GM18873 (cell line): ENCODE measurements around the gene SH3BP4.
"Not testable (repeated sequence)": the region's sequence is repeated elsewhere in the genome, so short reads cannot be mapped to it uniquely, and the experiment has no call there.

Experiments
- ATAC-seq: cut with Tn5 transposase; IDR thresholded peaks from one replicate; pipeline ENCODE4 v1.9.1; 2021; ENCODE audit warnings: mild to moderate bottlenecking, moderate library complexity, moderate number of reproducible peaks; ENCODE audit not compliant: unreplicated experiment, low FRiP score

SH3BP4 gene

DNA sequence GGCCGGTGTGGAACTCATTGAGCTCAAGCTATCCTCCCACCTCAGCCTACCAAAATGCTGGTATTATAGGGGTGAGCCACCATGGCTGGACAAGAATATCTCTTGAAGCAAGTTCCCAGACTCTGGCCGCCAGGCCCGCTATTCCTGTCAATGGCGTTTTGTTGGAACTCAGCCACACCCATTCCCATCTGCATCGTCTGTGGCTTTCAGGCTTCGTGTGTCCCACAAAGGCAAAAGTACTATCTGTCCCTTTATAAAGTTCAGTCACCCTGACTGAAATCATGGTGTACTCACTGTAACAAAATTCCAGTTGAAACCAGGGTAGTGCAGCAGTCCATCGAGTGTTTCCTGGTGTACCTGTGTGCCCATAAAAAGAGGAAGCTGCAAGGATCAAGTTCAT, 96.7 kb downstream of the SH3BP4 start:
- no peak for ATAC-seq

DNA sequence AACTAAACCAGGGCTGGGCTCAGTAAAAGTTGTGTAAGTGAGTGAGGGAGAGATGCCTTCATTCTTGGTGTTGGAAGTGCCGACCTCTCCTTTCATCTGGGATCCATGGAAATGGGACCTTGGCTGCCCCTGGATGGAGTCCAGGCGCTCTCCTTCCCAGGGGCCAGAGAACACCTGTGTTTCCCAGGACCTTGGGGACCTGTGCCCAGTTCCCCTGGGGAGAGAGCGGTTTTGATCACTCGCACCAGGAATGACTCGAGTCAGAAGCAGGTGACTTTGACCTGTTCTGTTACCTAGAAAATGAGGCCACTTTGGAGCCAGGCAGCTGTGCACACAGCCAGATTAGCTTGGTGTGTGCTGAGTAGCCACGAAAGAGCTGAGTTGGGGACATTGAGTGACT, 97.3 kb downstream of the SH3BP4 start:
- ATAC-seq, result no peak

DNA sequence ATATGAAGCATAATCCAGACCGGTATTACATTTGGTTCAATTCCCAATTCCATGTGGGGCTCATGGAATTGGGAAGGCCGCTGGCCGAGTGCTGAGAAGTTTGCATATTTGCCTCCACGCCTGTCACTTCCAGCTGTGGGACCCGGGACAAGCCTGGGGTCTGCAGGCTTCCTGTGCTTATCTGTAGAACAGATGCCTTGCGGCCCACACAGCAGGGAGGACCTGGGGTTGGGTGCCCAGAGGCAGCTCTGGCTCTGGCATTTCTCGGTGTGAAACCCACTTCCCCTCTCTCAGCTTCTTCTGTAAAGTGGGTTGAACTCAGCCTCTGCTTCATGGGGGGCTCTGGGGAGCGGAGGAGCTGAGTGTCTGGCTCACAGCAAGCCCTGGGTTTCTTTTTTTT, 97.9 kb downstream of the SH3BP4 start:
- no peak for ATAC-seq

DNA sequence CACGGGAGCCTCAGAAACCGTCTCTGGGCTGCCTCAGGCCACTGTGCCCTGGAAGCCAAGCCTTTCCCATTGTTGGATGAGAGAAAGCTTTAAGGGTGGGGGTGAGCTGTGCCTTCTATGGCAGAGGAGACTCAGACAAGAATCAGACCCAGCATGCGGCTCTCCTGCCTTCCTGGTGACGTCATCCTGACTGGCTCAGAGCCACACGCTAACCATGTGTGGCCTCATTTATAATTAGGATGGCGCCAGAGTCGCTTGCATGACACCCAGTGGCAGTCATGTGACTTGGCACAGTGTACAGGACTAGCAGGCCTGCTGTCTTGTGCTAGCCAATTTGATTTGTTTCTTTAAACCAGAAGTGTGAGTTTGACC, 99.1 kb downstream of the SH3BP4 start:
- ATAC-seq, result no peak

DNA sequence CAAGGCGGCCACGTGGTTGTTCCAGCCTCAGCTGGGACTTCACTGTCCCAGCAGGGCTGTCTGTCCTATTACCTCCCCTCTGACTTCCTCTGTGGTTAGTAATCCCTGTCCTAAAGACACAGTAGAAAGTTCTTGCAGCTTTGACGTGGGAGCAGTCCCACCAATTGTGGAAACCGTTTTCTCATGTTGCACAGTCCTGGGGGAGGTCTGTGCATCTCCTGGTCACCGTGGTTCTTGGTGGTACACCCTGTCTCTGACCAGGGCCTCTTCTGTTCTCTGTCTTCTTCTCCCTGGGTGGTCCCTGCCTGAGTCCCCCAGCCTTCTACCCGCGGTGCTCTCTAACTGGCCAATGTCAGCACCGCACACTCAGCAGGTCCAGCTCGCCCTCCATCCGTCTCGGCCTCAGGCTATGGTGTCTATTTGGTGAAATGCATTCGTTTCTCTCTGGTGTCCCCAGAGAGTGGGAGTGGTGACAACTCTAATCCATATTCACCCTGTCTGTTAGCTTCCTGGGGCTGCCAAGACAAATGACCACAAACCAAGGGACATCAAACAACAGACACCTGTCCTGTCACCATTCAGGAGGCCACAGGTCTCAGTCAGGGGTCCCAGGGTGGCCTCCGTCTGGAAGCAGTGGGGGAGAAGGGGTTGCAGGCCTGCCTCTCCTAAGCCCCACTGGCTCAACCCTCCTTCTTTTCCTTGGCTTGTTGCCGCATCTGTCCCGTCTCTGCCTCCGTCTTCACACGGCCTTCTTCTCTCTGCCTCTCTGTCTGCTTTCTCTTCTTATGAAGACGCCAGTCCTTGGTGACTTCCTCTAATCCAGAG, 99.8 kb downstream of the SH3BP4 start:
- no peak for ATAC-seq

DNA sequence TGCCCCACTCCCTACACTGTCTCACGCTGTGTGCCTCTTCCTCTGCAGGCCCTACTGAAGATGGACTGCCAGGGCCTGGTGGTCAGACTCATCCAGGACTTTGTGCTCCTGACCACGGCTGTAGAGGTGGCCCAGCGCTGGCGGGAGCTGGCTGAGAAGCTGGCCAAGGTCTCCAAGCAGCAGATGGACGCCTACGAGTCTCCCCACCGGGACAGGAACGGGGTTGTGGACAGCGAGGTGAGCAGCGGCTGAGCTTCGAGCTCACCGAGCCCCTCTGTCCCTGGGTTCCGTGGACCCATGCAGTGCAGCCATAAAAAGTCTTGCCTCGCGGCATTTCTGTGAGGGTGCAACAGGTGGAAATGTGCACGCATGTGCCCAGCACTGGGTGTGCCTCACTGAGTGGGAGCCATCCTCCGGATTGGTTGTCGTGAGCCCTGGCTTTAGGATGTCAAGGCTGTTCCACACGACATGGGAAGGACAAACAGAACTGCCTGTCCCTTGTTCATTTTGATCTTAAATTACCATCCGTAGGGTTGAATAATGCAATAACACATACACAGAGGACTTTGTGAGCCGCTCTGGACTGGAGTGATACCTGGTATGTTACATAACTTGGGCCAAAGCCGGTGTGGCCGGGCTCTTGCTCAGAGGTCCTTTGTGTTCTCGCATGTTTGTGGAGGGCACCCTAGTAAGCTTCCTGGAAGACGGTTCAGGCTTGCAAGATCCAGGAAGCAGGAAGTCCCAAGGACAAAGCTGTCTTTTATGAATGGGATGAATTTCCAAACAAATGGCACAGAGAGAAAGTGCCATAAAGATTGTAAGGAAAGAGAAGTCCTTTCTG, 100.9 kb downstream of the SH3BP4 start:
- ATAC-seq, result no peak

DNA sequence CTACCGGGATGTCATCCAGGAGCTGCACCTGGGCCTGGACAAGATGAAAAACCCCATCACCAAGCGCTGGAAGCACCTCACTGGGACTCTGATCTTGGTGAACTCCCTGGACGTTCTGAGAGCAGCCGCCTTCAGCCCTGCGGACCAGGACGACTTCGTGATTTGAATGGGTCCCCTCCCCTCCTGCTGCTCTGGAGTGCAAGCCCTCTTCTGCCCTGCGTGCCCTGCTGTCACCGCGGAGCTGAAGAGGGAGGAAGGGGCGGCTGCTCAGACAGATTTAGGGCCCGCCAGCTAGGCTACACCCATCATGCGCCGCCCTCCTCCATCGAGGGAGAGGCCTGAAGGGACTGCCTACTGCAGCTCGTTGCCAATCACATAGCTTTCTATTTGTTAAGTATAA, 101.8 kb downstream of the SH3BP4 start:
- ATAC-seq, result no peak

DNA sequence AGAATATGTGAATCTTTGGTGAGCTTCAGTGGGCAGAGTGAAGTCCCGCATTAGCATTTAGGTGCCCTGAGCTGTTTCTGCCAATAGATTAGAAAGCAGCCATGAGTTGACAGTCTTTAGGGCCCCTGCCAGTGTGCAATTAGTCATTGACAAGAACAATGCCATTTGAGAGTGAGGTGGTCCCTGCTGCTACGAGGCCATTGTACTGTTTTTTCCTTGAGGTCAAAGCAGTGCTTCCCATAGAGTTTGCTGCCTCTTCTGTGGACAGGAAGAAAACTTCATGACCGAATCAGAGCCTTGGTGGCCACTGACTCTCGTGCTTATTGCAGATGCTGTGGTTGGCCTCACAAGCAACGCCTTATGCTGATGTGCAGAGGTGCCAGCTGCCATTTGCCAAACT, 102.7 kb downstream of the SH3BP4 start:
- ATAC-seq, result no peak

DNA sequence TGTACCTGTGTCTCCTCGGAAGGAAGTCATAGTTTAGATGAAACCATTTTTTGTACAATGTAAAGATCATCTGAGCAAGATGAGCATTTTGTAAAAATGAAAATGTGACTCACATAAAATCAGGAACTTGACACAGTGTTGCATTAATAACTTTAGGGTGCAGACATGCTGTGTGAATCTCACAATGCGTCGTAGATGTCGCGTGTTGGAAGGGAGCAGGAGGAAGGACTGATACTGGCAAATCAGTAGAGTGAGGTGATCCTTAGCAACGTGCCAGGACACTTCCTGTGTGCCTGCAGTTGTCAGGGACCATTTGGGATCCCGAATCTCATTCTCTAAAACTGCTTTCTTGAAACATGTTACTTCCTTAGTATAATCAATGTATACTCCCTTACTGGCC, 103.1 kb downstream of the SH3BP4 start:
- ATAC-seq, result no peak

DNA sequence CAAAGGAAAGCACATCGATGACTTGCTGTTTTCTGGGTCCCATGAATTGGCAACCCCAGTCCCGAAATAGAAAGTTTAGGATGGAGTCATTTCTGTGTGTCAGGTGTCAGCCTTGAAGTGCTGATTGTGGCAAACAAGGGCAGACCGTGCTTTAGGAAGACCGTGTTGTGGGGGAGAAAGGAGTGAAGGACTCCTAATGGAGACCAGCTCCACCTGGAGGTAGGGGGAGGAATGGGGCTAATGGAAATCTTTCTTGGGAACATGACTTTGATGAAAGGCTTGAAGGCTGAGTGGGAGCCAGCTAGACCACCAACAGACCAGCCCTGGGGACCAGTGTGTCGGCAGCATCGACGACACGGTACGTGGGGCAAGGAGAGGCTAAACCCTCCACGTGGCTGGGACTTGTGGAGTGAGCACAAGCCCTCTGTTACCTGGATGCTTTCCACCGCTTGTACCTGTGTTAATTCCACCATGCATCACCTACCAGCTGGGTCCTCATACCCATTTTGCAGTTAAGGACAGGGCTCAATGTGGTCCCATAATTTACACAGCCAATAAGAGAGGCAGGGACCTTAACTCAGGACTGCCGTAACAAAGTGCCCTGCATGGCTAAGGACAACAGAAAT, 104.2 kb downstream of the SH3BP4 start:
- no peak for ATAC-seq

DNA sequence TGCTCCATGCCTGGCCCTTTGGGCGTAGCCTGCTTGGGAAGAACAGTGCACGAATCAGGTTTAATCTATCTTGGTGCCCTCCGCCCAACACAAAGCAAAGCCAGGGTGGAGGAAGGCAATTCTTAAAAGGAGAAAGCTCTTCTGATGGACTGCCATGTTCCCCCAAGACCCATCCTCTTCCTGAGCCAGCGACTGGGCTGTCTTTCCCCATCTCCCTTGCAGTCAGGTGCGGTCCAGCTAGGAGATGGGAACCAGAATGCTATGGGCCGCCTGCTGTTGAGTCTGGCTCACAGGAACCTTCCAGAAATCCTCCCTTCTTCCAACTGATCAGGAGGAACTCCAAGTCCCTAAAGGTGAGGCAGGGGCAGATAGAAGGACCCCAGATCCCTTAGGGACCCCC, 105.0 kb downstream of the SH3BP4 start:
- ATAC-seq, result no peak

DNA sequence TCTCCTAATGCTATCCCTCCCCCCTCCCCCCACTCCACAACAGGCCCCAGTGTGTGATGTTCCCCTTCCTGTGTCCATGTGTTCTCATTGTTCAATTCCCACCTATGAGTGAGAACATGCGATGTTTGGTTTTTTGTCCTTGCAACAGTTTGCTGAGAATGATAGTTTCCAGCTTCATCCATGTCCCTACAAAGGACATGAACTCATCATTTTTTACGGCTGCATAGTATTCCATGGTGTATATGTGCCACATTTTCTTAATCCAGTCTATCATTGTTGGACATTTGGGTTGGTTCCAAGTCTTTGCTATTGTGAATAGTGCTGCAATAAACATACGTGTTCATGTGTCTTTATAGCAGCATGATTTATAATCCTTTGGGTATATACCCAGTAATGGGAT, 105.8 kb downstream of the SH3BP4 start:
- ATAC-seq, result not testable (repeated sequence)

DNA sequence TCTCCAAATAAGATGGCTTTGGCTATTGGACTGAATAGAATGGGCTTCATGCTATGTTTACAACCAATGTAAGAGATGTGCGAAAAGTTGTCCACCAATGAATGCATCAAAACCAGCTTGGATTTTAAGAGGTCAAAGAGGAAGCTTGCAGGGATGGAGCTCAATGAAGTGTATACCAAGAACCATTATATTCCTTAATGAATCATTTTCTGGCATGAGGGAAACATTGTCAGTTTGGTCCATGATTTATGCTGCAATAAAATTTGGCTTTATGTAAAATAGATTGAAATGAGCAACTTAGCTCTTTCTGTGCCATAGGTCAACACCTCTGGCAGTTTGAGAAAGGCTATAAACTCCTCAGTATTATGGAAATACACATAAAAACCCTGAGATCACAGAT, 107.3 kb downstream of the SH3BP4 start:
- no peak for ATAC-seq

DNA sequence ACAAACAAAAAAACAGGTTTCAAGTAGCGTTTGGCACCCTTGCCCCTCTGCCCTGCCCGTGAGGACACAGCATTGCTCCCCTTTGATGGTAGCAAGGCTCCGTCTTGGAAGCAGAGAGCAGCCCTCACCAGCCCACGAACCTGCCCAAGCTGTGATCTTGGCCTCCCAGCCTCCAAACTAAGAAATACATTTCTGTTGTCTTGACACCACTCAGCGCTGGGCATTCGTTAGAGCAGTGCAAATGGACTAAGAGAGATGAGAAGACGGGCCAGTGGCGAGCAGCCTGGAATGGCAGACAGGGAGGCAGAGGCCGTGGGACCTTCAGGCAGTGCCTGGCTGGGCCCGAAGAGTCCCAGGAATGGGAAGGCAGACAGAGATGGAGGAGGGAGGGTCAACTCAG, 109.8 kb downstream of the SH3BP4 start:
- ATAC-seq, result no peak

DNA sequence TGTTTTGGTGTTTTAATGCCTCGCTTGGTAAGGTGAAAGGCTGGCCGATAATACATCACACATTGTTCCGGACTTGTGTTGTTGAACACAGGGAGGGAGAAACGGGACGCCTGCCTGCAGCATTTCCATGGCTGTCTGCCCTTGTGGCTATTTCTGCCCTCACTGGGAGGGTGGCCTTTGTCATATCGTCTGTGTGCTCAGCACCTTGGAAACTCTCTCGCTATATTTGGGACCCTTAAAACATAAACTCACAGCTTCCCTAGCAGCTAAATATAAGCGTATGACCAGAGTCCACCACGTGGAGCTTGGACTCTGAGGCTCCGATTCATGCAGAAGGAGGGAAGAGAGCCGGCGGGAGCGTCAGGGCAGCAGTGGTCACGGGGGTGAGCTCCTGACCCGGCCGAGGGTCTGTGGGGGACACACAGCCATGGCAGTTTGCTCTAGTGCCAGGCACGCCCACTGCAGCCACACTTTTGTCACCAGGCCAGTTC, 111.7 kb downstream of the SH3BP4 start:
- ATAC-seq, result no peak

DNA sequence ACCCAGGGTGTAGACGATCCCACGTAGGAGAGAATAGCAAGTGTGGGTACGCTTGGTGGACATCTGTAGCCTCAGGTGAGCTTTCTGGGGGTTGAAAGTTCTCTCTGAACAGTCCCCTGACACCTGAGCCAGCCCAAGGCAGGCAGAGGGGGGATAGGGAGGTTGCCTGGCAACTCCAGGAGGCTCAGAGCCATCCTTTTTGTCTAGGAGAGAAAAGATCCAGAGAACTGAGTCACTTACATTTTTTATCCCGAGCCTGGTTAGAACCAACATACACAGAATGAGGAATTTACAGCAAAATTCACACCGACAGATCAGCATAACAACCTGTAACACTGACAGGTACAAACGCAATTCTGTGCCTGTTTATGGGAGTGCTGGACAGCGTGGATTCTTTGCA, 113.2 kb downstream of the SH3BP4 start:
- no peak for ATAC-seq

DNA sequence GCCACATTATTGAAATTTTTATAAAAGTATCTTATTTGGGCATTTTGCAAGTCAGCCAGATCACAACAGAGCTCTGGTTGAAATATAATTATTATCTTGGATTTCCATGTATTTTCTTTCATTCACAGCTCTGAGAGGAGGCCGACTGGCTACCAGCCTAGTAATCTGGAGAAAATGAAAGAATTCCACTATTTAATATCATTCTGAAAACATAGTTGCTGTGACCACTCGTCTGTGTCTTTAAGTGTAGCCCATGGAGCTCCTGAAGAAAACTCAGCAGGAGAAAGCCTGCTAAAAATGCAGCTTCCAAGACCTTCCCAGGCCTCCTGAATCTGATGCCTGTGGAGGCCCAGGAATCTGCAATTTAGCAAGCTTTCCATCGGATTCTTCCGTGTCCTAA, 114.7 kb downstream of the SH3BP4 start:
- ATAC-seq, result no peak

DNA sequence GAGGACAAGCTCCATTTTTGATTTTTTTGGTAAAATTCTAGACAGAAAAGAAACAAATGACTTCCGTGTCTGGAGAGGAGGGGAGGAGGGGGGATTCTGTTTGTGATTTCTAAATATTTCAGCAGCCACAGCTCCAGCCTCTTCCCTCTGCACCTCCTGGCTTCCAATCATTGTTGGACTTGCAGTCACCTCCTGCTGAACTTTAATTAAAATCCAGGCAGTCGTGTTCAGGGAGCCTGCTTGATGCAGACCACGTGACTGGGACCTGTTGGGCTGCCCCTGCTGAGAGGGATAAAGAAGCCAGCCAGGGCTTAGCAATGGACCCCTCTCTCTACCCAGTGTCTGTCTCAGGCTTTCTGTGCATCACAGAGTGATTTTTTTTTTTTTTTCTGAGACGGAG, 115.1 kb downstream of the SH3BP4 start:
- no peak for ATAC-seq

DNA sequence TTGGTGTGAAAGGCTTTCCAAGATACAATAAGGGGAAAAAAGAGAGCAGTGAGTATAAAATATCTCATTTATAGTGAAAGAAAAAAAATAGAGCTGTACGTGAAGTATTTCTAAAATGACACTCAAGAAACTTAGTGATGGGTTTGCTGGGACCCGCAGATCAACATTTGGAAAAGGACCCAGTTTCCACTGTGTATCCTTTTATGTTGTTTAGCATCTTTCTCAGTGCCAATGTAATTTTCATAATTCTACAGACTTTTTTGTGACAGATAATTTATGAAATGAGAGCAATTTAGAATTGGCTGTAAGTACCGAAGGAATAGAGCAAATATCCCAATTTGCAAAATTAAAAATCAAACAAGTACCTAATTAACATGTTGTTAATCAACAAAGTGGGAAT, 116.9 kb downstream of the SH3BP4 start:
- ATAC-seq, result no peak

DNA sequence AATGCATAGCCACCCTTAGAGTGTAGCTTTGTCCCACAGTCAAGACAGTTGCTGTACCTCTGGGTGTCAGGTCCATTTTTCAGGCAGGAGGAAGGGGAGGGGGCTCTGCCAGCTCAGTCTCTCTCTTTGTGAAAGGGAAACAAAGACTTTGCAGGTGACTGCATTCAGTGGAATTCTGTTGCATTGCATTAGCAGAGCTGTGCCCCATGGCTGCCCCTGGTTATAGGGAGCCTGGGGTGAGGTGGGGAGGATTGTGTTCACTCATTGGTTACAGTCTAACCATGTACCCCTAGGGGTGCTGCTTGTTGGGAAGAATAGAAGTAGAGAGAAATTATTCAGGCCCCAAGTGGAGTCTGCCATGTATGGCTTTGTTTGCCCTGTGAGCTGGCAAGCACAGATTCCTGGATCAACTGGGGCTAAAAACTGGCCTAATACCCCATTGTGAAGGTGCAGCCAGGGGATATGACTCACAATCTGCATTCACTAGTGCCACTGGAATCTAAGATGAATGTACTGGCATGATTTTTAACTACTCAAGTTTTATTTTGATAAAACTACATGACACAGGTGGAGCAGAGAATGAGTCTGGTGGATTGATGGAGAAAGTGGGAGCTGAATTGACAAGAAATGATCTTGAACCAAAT, 118.4 kb downstream of the SH3BP4 start:
- ATAC-seq, result no peak
